ENCODE results near the gene SLC10A1. TPM values are rescaled to one million over a fixed set of nuclear protein-coding genes. Genes with fewer than 3 reads are reported as not detected.

Gene SLC10A1
- total RNA-seq = not detected in 2 replicates

- intact Hi-C loops (cut with micrococcal nuclease) = no loop called here
- peaks cover 5% of the 10 kb centered on the region for H3K27me3 Mint-ChIP-seq
- no peak within 1 kb of the TSS for H3K4me3 Mint-ChIP-seq
- no peaks in the 10 kb centered on the region for H3K4me1 Mint-ChIP-seq
- no peaks in the 10 kb centered on the region for H3K36me3 Mint-ChIP-seq (ENCODE audit: low read depth)
- H3K9me3 Mint-ChIP-seq = no peaks in the 10 kb centered on the region
- DNase-seq = no peak
- H3K27ac Mint-ChIP-seq = no peak within 1 kb of the TSS
Observed at GRCh38 chr14:69796797-69797500, at the start of gene SLC10A1. SLC10A1 (minus strand) TSS chr14:69797241; CDS start chr14:69797155, 86 bp downstream.

DNA sequence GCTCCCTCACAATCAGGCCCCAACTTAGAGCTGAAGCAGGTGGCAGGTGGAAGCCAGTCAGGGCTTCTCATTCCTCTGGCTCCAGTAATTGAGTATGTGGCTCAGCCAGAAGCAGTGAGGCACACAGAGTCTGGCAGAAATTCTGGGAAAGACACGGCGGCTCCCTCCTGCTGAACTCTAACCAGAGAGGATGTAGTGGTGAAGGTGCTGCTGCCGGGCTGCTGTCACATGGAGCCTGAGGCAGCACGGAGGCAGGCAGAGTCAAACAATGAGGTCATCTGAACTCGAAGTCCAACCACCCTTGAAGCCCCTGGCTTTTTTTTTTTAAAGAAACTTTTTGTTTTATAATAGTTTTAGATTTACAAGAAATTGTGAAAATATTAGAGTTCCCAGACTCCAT is 48.7 kb upstream of the SLC10A1 start:
- Mint-ChIP-seq H3K9me3 (no peaks in the 10 kb centered on the region), H3K27me3 (peaks cover 19% of the 10 kb centered on the region), H3K4me1 (no peaks in the 10 kb centered on the region), H3K36me3 (ENCODE audit: low read depth) (no peaks in the 10 kb centered on the region), H3K27ac (no peak overlapping the region), H3K4me3 (no peak overlapping the region)
- no peak for DNase-seq
- intact Hi-C loops (cut with micrococcal nuclease) = no loop called here

GRCh38 chr14:69845050-69845581 is 48.1 kb upstream of the SLC10A1 start:
- no peaks in the 10 kb centered on the region for H3K9me3 Mint-ChIP-seq
- no peak overlapping the region for H3K4me3 Mint-ChIP-seq
- H3K4me1 Mint-ChIP-seq = no peaks in the 10 kb centered on the region
- DNase-seq = no peak
- intact Hi-C loops (cut with micrococcal nuclease) = no loop called here
- peaks cover 19% of the 10 kb centered on the region for H3K27me3 Mint-ChIP-seq
- no peaks in the 10 kb centered on the region for H3K36me3 Mint-ChIP-seq (ENCODE audit: low read depth)
- H3K27ac Mint-ChIP-seq = no peak overlapping the region

DNA sequence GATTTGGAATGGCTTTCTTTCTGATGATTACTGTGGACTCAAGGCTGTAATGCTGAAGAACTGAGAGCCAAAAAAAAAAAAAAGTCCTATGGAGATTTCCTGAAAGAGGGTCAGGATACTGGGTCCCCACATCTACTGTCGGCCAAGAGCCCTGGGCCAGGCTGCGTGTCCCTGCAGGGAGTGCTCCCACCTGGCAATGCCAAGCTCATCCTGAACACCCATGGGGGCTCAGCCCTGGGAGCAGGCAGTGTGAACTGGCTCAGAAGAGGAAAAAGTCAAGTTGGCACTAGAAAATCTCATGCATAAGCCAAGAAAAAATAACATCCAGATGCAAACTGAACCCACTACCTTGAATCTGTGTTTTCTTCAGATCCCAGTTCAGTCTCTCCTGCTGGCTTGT is 47.1 kb upstream of the SLC10A1 start:
- no peak for DNase-seq
- Mint-ChIP-seq H3K27ac (no peak overlapping the region), H3K4me3 (no peak overlapping the region), H3K9me3 (no peaks in the 10 kb centered on the region), H3K36me3 (ENCODE audit: low read depth) (no peaks in the 10 kb centered on the region), H3K27me3 (peaks cover 16% of the 10 kb centered on the region), H3K4me1 (no peaks in the 10 kb centered on the region)
- intact Hi-C loops (cut with micrococcal nuclease) = no loop called here

- H3K36me3 Mint-ChIP-seq (ENCODE audit: low read depth) = no peaks in the 10 kb centered on the region
- intact Hi-C loops (cut with micrococcal nuclease) = no loop called here
- peaks cover 12% of the 10 kb centered on the region for H3K27me3 Mint-ChIP-seq
- no peaks in the 10 kb centered on the region for H3K9me3 Mint-ChIP-seq
- no peak overlapping the region for H3K27ac Mint-ChIP-seq
- DNase-seq = no peak
- no peaks in the 10 kb centered on the region for H3K4me1 Mint-ChIP-seq
- H3K4me3 Mint-ChIP-seq = no peak overlapping the region
Observed at GRCh38 chr14:69842686-69843420, 45.8 kb upstream of the SLC10A1 start.

DNA sequence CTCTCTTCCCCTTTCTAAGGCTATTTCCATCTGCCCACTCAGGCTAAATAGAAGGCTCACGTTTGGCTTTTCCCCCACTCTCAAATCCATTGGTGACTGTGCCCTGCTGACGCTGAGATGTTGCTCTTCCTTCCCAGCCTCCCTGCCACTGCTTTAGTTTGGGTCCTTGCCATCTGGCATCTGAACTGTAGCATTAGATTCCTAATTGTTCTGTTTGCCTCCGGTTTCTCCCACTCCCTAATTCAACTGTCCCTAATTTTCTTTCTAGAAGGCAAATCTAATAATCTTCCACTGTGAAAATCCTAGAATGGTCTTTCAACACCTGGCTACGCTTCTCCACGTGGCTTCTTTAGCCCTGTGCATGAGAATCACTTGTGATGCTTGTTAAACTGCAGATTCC is 44.6 kb upstream of the SLC10A1 start:
- no peaks in the 10 kb centered on the region for H3K36me3 Mint-ChIP-seq (ENCODE audit: low read depth)
- H3K9me3 Mint-ChIP-seq = no peaks in the 10 kb centered on the region
- no peaks in the 10 kb centered on the region for H3K4me1 Mint-ChIP-seq
- no peak for DNase-seq
- no peak overlapping the region for H3K27ac Mint-ChIP-seq
- intact Hi-C loops (cut with micrococcal nuclease) = no loop called here
- peaks cover 9% of the 10 kb centered on the region for H3K27me3 Mint-ChIP-seq
- H3K4me3 Mint-ChIP-seq = no peak overlapping the region

DNA sequence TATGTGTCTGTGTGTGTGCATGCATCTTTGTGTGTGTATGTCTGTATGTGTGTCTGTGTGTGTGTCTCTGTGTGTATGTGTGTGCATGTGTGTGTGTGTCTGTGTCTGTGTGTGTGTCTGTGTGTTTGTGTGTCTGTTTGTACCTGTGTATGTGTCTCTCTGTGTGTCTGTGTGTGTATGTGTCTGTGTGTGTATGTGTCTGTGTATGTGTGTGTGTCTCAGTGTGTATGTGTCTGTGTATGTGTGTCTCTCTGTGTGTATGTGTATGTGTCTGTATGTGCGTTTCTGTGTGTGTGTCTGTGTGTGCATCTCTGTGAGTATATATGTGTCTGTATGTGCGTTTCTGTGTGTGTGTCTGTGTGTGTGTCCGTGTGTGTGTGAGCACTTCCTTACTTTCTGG is 42.6 kb upstream of the SLC10A1 start:
- Mint-ChIP-seq H3K9me3 (no peaks in the 10 kb centered on the region), H3K4me1 (no peaks in the 10 kb centered on the region), H3K27ac (no peak overlapping the region), H3K27me3 (peaks cover 16% of the 10 kb centered on the region), H3K4me3 (no peak overlapping the region), H3K36me3 (ENCODE audit: low read depth) (no peaks in the 10 kb centered on the region)
- intact Hi-C loops (cut with micrococcal nuclease) = no loop called here
- DNase-seq = no peak

DNA sequence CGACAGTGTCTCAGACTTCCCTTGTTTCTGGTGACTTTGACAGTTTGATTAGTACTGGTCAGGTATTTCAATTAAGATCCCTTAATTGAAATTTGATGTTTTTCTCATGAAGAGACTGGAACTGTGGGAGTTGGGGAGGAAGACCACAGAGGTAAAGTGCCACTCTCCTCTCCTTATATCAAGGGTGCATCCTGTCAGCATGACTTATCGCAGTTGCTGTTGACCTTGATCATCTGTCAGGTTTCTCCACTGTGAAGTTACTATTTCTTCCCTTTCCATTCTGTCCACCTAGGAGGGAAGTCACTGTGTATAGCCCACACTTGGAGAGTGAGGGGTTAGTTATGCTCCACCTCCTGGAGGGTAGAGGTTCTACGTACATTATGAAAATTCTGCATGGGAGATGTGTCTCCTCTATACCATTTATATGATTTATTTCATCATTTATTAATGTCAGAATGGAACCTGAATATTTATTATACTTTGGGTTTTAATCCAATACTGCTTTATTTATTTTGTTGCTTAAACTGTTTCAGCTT is 41.9 kb upstream of the SLC10A1 start:
- Mint-ChIP-seq H3K36me3 (ENCODE audit: low read depth) (no peaks in the 10 kb centered on the region), H3K4me1 (no peaks in the 10 kb centered on the region), H3K27ac (no peak overlapping the region), H3K4me3 (no peak overlapping the region), H3K9me3 (no peaks in the 10 kb centered on the region), H3K27me3 (peaks cover 19% of the 10 kb centered on the region)
- no peak for DNase-seq
- intact Hi-C loops (cut with micrococcal nuclease) = no loop called here

GRCh38 chr14:69828879-69829278 is 31.8 kb upstream of the SLC10A1 start:
- Mint-ChIP-seq H3K36me3 (ENCODE audit: low read depth) (no peaks in the 10 kb centered on the region), H3K9me3 (no peaks in the 10 kb centered on the region), H3K27me3 (peaks cover 10% of the 10 kb centered on the region), H3K4me3 (no peak overlapping the region), H3K4me1 (peaks cover 2% of the 10 kb centered on the region), H3K27ac (no peak overlapping the region)
- no peak for DNase-seq
- intact Hi-C loops (cut with micrococcal nuclease) = no loop called here

- Mint-ChIP-seq H3K4me1 (peaks cover 2% of the 10 kb centered on the region), H3K4me3 (no peak overlapping the region)
Observed at GRCh38 chr14:69828354-69828753, 31.3 kb upstream of the SLC10A1 start.

DNA sequence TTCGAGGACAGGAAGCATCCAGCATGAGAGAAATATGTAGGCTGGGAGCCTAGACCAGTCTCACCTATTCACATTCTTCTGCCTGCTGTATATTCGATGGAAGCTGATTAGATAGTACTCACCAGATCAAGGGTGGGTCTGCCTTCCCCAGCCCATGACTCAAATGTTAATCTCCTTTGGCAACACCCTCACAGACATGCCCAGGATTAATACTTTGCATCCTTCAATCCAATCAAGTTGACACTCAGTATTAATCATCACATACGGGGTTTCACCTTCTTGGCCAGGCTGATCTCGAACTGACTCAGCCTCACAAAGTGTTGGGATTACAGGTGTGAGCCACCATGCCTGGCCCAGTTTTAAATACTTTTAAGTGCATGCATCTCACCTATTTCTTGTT is 30.5 kb upstream of the SLC10A1 start:
- H3K4me3 Mint-ChIP-seq = no peak overlapping the region
- intact Hi-C loops (cut with micrococcal nuclease) = no loop called here
- H3K4me1 Mint-ChIP-seq = peaks cover 2% of the 10 kb centered on the region
- DNase-seq = no peak
- H3K9me3 Mint-ChIP-seq = no peaks in the 10 kb centered on the region
- H3K27ac Mint-ChIP-seq = no peak overlapping the region
- H3K27me3 Mint-ChIP-seq = peaks cover 11% of the 10 kb centered on the region
- no peaks in the 10 kb centered on the region for H3K36me3 Mint-ChIP-seq (ENCODE audit: low read depth)

More at GRCh38 chr14:69828354-69828753, 31.3 kb upstream of the SLC10A1 start:
- intact Hi-C loops (cut with micrococcal nuclease) = no loop called here
- no peak overlapping the region for H3K27ac Mint-ChIP-seq
- peaks cover 9% of the 10 kb centered on the region for H3K27me3 Mint-ChIP-seq
- H3K36me3 Mint-ChIP-seq (ENCODE audit: low read depth) = no peaks in the 10 kb centered on the region
- no peak for DNase-seq
- no peaks in the 10 kb centered on the region for H3K9me3 Mint-ChIP-seq

DNA sequence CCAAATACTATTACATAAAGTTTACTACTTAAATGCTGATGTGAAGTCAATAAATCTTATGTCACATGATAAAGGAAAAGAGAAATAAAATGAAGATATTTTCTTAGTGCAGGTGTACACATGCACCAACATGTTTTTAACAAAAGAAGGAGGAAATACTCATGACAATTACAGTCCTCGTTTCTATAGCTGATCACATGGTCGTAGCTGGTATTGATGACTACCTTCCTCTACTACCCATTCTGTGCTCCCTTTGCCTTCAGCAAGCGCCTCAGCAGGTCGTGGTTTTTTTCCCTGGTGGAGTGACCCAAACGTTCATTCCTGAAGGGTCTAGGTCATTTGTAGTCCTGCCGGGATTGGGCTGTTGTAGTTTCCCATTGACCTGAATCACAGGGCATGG is 25.4 kb upstream of the SLC10A1 start:
- Mint-ChIP-seq H3K36me3 (ENCODE audit: low read depth) (no peaks in the 10 kb centered on the region), H3K4me1 (peaks cover 4% of the 10 kb centered on the region), H3K27ac (no peak overlapping the region), H3K27me3 (peaks cover 15% of the 10 kb centered on the region), H3K4me3 (no peak overlapping the region), H3K9me3 (no peaks in the 10 kb centered on the region)
- DNase-seq = no peak
- intact Hi-C loops (cut with micrococcal nuclease) = no loop called here

- Mint-ChIP-seq H3K4me1 (peaks cover 4% of the 10 kb centered on the region), H3K27me3 (peaks cover 7% of the 10 kb centered on the region), H3K36me3 (ENCODE audit: low read depth) (no peaks in the 10 kb centered on the region), H3K27ac (no peak overlapping the region), H3K9me3 (no peaks in the 10 kb centered on the region), H3K4me3 (no peak overlapping the region)
- intact Hi-C loops (cut with micrococcal nuclease) = no loop called here
- DNase-seq = no peak
Observed at GRCh38 chr14:69820991-69821390, 23.9 kb upstream of the SLC10A1 start.

DNA sequence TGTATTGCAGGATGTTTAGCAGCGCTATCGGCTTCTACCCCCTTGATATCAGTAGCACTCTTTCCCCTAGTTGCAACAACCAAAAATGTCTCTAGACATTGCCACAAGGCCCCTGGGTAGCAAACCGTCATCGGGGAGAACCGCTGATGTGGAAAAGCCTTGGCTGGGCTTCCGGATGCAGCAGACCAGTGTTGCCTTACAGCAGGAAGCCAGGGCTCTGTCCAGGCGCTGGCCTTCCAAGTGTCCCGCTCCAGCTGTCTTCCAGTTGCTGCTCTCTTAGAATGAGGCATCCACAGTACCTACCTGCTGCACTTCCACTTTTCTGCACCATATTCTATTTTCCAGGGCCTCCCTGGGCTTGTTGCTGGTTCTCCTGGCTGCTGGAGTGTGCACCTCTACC is 22.6 kb upstream of the SLC10A1 start:
- H3K9me3 Mint-ChIP-seq = no peaks in the 10 kb centered on the region
- H3K36me3 Mint-ChIP-seq (ENCODE audit: low read depth) = no peaks in the 10 kb centered on the region
- intact Hi-C loops (cut with micrococcal nuclease) = loop anchor here (2.0 kb wide), 1 partner anchor 893 kb away; no protein-coding TSS in a partner anchor
- H3K27ac Mint-ChIP-seq = no peak overlapping the region
- no peak for DNase-seq
- H3K4me3 Mint-ChIP-seq = no peak overlapping the region
- H3K27me3 Mint-ChIP-seq = peaks cover 7% of the 10 kb centered on the region
- peaks cover 4% of the 10 kb centered on the region for H3K4me1 Mint-ChIP-seq

Measured in activated CD4-positive, alpha-beta T cell treated with anti-CD3 and anti-CD28 coated beads, Interleukin-2, amount 10 ng/mL, durations not matched to agents 24 days and 14 days (primary cell).